Caco-2 (cell line): Measurements from ENCODE around the gene SDR42E2. TPM values are rescaled to one million over a fixed set of nuclear protein-coding genes. Genes with fewer than 3 reads are reported as not detected.

Experiments
- BruUV-seq: library from RNA; stranded (reverse); fragments of 400-500 nt; replicated peaks from 2 replicates; lab custom pipeline; 2021; lab: Mats Ljungman, UMichigan
- CTCF ChIA-PET: fragments of 300-600 bp; sonication (Branson Sonifier 250); formaldehyde crosslinking; loops from one replicate; lab custom pipeline; 2022; ENCODE audit warnings: antibody characterized with exemption; lab: Charles Lee
- POLR2A ChIA-PET: fragments of 300-600 bp; sonication (Branson Sonifier 250); formaldehyde crosslinking; loops from one replicate; lab custom pipeline; 2022; ENCODE audit warnings: antibody characterized with exemption; lab: Charles Lee
- DNase-seq, 2 experiments: peaks; one replicate each; pipeline versions ENCODE4 v3.0.0 to v3.0.0-alpha.2; 2020 to 2022
- H3K27me3 ChIP-seq: replicated peaks from 2 replicates; pipeline ENCODE4 v1.6.0; 2011; ENCODE audit warnings: low read length; ENCODE audit not compliant: control insufficient read depth, insufficient read depth
- H3K36me3 ChIP-seq: 2 replicates; pipeline ENCODE4 v1.5.1; 2011; ENCODE audit warnings: low read length; ENCODE audit not compliant: control insufficient read depth, insufficient read depth
- H3K4me1 ChIP-seq: fragments of 250-450 bp; sonication (Bioruptor Pico); 2 replicates; pipeline ENCODE4 v1.5.1; 2020; ENCODE audit warnings: mild to moderate bottlenecking
- H3K4me3 ChIP-seq: 2 replicates; pipeline ENCODE4 v1.5.1; 2011; ENCODE audit warnings: low read depth, mild to moderate bottlenecking, control low read depth, low read length
- H3K9me3 ChIP-seq: fragments of 250-450 bp; sonication (Bioruptor Pico); 2 replicates; pipeline ENCODE4 v1.5.1; 2020; ENCODE audit warnings: mild to moderate bottlenecking, moderate library complexity
- H3K27ac Mint-ChIP-seq: one replicate; pipeline ENCODE4 v1.8.0; 2022; ENCODE audit warnings: mixed read lengths; ENCODE audit not compliant: unreplicated experiment
- H3K27me3 Mint-ChIP-seq: one replicate; pipeline ENCODE4 v1.8.0; 2022; ENCODE audit warnings: mixed read lengths; ENCODE audit not compliant: insufficient read depth, unreplicated experiment
- H3K36me3 Mint-ChIP-seq: one replicate; pipeline ENCODE4 v1.8.0; 2022; ENCODE audit warnings: mild to moderate bottlenecking, mixed read lengths; ENCODE audit not compliant: insufficient read depth, unreplicated experiment
- H3K4me1 Mint-ChIP-seq: one replicate; pipeline ENCODE4 v1.8.0; 2022; ENCODE audit warnings: low read depth, mixed read lengths; ENCODE audit not compliant: unreplicated experiment
- H3K4me3 Mint-ChIP-seq: one replicate; pipeline ENCODE4 v1.8.0; 2022; ENCODE audit warnings: mild to moderate bottlenecking, moderate library complexity, mixed read lengths; ENCODE audit not compliant: unreplicated experiment
- H3K9me3 Mint-ChIP-seq: one replicate; pipeline ENCODE4 v1.8.0; 2022; ENCODE audit warnings: mixed read lengths; ENCODE audit not compliant: unreplicated experiment
- CTCF ChIP-seq, 2 experiments: fragments of 200-600 bp in 1 of 2; IDR thresholded peaks; 1 replicate in 1 of 2; 2 replicates in 1 of 2; pipeline versions ENCODE4 v1.5.1 to v1.8.0; 2011 to 2022; ENCODE audit warnings: antibody characterized with exemption in 1 of 2, control low read depth in 1 of 2, inconsistent platforms in 1 of 2, low read depth in 1 of 2, low read length in 1 of 2, mild to moderate bottlenecking in 1 of 2, moderate library complexity in 1 of 2; ENCODE audit not compliant: insufficient read depth in 1 of 2, severe bottlenecking in 1 of 2, unreplicated experiment in 1 of 2
- intact Hi-C: fragments of 100-400 bp; cut with micrococcal nuclease; formaldehyde crosslinking; loops from one replicate; pipeline ENCODE4 v1.10.0; 2022; ENCODE audit not compliant: unreplicated experiment
- total RNA-seq: library from RNA; stranded (reverse); gene quantifications from 2 replicates; pipeline ENCODE4 v1.2.3, GENCODE V29; 2022

SDR42E2 gene
- total RNA-seq, 1 experiment from 2014 or later: not detected

GRCh38 chr16:22225060-22225459 is 62.8 kb downstream of the SDR42E2 start:
- H3K4me3 Mint-ChIP-seq: no peak overlapping the region
- Histone ChIP-seq H3K9me3 (no peaks in the 10 kb centered on the region), H3K4me3 (no peak overlapping the region), H3K36me3 (no peaks in the 10 kb centered on the region), H3K27me3 (no peaks in the 10 kb centered on the region), H3K4me1 (no peaks in the 10 kb centered on the region)
- no TSS peak for BruUV-seq
- no peaks in the 10 kb centered on the region for H3K27me3 Mint-ChIP-seq
- no peak overlapping the region for H3K27ac Mint-ChIP-seq
- ChIA-PET POLR2A (no interaction called here), CTCF (no interaction called here)
- DNase-seq: no peak
- no peaks in the 10 kb centered on the region for H3K9me3 Mint-ChIP-seq
- H3K4me1 Mint-ChIP-seq: no peaks in the 10 kb centered on the region
- peaks cover 6% of the 10 kb centered on the region for H3K36me3 Mint-ChIP-seq
- no peak for TF ChIP-seq CTCF (IDR thresholded peaks at IDR 0.05; ENCODE audit: insufficient read depth in 1 of 2, low read depth in 1 of 2, low read length in 1 of 2, severe bottlenecking in 1 of 2, unreplicated experiment in 1 of 2)
- intact Hi-C loops: no loop called here

GRCh38 chr16:22229889-22230288 is 67.6 kb downstream of the SDR42E2 start:
- Mint-ChIP-seq H3K27me3 (no peaks in the 10 kb centered on the region), H3K9me3 (no peaks in the 10 kb centered on the region), H3K4me3 (no peak overlapping the region), H3K27ac (no peak overlapping the region), H3K4me1 (no peaks in the 10 kb centered on the region), H3K36me3 (peaks cover 23% of the 10 kb centered on the region)
- Histone ChIP-seq H3K9me3 (no peaks in the 10 kb centered on the region), H3K4me3 (no peak overlapping the region), H3K27me3 (no peaks in the 10 kb centered on the region), H3K4me1 (0 out of 2 replicates have a peak, but pooled peaks cover 6% of the 10 kb centered on the region), H3K36me3 (no peaks in the 10 kb centered on the region)
- CTCF ChIA-PET: interaction anchor here (1.0 kb wide), 1 partner anchor 24 kb away, joined by 3 read pairs; the partner anchor contains the start of gene EEF2K
- TF ChIP-seq CTCF (IDR thresholded peaks at IDR 0.05; ENCODE audit: insufficient read depth in 1 of 2, low read depth in 1 of 2, low read length in 1 of 2, severe bottlenecking in 1 of 2, unreplicated experiment in 1 of 2): no peak
- POLR2A ChIA-PET: interaction anchor here (0.6 kb wide), 1 partner anchor 10 kb away, joined by 4 read pairs; no protein-coding TSS in a partner anchor
- no TSS peak for BruUV-seq
- DNase-seq: no peak
- intact Hi-C loops: no loop called here

GRCh38 chr16:22232277-22233036 is 70.2 kb downstream of the SDR42E2 start:
- peak; percentile 21 to 54 for DNase-seq
- no peak overlapping the region for H3K27ac Mint-ChIP-seq
- POLR2A ChIA-PET: no interaction called here
- H3K9me3 ChIP-seq: no peaks in the 10 kb centered on the region
- no peaks in the 10 kb centered on the region for H3K36me3 ChIP-seq
- CTCF ChIA-PET: no interaction called here
- H3K9me3 Mint-ChIP-seq: no peaks in the 10 kb centered on the region
- no peaks in the 10 kb centered on the region for H3K27me3 Mint-ChIP-seq
- H3K27me3 ChIP-seq: no peaks in the 10 kb centered on the region
- H3K4me1 ChIP-seq: 0 out of 2 replicates have a peak, but pooled peaks cover 6% of the 10 kb centered on the region
- H3K4me1 Mint-ChIP-seq: no peaks in the 10 kb centered on the region
- no TSS peak for BruUV-seq
- H3K4me3 Mint-ChIP-seq: no peak overlapping the region
- peaks cover 27% of the 10 kb centered on the region for H3K36me3 Mint-ChIP-seq
- intact Hi-C loops: loop anchor here (2.0 kb wide), 1 partner anchor 26 kb away; the partner anchor contains the start of gene EEF2K
- H3K4me3 ChIP-seq: no peak overlapping the region
- no peak for TF ChIP-seq CTCF (IDR thresholded peaks at IDR 0.05; ENCODE audit: insufficient read depth in 1 of 2, low read depth in 1 of 2, low read length in 1 of 2, severe bottlenecking in 1 of 2, unreplicated experiment in 1 of 2)
